Dedifferentiated amniotic fluid mesenchymal stem cell (primary cell): ENCODE data around the gene PRELID3B.
"Not testable (repeated sequence)": the region's sequence is repeated elsewhere in the genome, so short reads cannot be mapped to it uniquely, and the experiment has no call there.

ENCODE experiments used
- DNase-seq: peaks from one replicate; pipeline ENCODE4 v3.0.0-alpha.2; 2016; ENCODE audit errors: extremely low spot score

The PRELID3B gene

DNA sequence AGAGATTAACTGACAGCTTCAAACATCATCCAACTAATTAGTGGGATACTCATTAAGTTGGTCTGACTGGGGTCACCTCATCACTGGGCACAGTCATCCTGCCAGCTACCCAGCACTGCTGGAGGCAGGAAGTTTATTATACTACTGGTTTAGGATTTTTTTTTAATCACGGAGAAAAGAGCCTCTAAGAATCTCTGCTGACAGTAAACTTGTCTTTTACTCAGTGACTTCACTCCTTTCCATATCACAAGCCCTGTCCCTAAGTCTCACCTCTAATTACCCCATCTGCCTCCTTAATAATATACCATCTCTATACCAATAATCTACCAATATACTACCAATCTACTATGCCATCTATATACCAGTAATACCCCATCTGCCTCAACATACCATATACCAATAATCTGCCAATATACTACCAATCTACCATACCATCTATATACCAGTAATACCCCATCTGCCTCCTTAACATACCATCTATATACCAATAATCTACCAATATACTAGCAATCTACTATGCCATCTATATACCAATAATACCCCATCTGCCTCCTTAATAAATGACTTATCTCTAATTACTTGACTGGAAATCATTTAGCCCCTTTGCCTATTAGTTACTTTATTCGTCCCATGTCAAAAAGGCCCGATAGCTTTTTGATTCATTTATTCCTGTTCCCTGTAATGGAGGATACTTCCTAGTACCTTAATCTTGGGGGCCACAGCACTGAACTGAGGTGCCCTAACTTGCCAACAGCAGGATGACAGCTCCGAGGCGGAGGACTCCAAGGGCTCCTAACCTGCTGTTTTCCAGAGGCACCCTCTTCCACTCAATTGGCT, 15.5 kb downstream of the PRELID3B start:
- no peak for DNase-seq

DNA sequence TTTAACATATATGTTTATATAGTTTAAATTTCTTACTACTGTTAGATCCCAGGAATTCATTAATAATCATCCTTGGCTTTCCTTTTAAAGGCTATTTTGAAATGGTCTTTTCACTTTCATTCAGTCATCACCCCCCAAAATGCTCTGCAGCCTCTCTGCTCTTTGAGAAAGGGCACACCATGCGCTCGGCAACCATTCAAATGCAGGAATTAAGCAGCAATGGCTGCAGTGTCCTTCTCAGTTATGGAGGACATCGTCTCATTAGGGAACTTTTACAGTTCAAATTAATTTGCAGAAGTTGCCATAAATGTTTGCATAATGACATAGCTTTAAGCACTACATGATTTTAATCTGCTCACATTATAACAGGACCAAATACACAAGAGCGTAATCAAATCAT, 17.1 kb downstream of the PRELID3B start:
- no peak for DNase-seq

DNA sequence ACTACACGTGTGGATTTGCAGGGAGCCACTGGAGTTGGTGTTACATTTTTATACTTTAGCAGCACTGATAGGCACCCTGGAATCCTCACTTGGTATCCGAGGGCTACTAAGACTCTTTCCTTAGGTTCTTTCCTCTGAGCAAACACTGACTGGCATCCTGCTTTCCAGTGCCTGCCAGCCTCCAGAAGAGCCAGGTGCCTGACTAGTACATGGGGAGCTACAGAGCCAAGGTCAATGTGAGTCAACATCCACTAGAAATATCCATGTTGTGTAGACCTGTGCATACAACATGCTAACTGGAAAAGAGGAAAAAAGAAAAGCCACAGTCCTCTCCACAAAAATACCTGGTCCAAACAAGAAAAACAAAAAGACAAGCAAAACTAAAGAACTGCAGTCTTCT, 17.5 kb downstream of the PRELID3B start:
- DNase-seq = no peak

DNA sequence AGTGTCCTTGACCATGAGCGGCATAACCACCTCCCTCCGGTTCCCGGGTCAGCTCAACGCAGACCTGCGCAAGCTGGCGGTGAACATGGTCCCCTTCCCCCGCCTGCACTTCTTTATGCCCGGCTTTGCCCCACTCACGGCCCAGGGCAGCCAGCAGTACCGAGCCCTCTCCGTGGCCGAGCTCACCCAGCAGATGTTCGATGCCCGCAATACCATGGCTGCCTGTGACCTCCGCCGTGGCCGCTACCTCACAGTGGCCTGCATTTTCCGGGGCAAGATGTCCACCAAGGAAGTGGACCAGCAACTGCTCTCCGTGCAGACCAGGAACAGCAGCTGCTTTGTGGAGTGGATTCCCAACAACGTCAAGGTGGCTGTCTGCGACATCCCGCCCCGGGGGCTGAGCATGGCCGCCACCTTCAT, 18.5 kb downstream of the PRELID3B start:
- DNase-seq = no peak

DNA sequence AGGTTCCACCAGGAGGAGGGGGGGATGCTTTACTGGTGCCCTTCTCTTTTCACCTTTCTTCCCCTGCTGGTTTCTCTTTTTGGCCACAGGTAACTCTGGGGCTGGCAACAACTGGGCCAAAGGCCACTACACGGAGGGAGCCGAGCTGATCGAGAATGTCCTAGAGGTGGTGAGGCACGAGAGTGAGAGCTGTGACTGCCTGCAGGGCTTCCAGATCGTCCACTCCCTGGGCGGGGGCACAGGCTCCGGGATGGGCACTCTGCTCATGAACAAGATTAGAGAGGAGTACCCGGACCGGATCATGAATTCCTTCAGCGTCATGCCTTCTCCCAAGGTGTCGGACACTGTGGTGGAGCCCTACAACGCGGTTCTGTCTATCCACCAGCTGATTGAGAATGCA, 19.0 kb downstream of the PRELID3B start:
- DNase-seq = no peak

DNA sequence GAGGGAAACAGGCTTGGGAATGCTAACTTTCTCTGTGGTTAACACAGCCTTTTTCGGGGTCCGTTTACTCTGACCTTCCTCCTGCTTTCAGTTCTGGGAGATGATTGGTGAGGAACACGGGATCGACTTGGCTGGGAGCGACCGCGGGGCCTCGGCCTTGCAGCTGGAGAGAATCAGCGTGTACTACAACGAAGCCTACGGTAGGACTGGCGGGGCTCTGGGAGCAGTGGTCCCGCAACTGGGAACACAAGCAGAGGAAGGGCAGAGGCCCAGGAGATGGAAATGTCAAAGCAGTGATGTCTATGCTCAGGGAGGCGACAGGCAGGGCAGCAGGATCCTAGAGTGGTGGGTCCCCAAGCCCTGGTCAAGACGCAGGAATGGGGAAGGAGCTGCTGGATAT, 19.8 kb downstream of the PRELID3B start:
- no peak for DNase-seq

DNA sequence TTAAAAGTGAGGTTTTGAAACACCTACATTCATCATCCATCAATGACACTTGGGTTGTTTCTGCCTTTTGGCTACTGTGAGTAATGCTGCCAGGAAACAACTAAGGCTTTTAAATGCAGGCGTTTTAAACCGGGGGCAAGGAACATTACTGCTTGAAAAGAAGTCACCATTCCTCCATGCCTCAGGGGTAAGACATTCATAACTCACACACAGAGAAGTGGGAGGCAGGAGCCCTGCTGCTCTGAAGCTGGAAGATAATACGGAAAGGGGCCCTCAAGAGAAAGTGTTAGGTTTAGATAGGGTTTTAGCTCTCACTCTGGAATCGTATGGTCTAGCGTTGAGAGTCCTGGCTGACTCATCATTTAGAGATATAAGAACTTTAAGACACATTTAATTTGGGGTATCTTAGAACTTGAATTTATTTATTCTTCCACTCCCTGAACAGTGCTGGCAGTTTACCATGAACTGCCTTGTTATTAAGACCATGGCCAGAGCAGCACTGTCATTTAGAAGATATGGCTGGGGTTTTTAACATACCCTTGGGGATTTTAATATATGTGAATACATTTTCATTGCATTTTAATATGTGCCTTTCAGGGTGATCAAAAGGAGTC, 21.5 kb downstream of the PRELID3B start:
- no peak for DNase-seq

DNA sequence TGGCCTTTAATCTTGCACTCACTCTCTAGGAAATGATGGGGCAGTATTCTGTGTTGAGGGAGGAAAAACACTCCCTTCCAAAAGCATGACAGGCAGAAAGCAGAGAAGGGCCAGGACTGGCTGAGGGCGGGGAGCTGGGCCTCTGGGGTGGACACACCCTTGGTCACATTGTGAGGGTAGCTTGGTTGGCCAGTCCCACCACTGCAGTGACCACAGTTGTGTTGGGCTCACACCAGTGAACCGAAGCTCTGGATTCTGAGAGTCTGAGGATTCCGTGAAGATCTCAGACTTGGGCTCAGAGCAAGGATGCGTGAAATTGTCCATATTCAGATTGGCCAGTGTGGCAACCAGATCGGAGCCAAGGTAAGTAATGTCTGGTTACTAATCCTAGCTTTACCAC, 23.4 kb downstream of the PRELID3B start, which contains the start of gene TUBB1:
TSS of gene TUBB1 (plus strand) at position 213 of the 400 bp plus-strand sequence. CDS start at position 307, 94 bp downstream.
- no peak for DNase-seq

DNA sequence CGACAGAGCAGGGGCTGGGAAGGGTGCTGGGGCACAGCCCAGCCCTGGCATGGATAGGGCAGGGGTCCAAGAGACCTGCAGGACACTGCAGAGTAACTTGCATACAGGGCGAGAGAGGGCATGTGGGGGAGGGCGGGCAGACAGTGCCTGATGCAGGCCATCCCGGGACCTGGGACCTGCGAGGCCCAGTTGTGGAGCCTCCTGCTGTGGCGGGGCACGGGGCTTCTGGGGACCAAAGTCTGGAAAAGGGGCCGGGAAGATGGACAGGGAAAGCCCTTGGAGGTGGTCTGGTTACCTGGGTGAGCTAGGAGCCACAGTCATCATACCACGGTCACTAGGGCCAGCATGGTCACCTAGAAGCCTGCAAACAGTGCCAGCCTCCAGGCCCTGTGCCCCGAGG, 23.8 kb downstream of the PRELID3B start:
- DNase-seq = no peak

DNA sequence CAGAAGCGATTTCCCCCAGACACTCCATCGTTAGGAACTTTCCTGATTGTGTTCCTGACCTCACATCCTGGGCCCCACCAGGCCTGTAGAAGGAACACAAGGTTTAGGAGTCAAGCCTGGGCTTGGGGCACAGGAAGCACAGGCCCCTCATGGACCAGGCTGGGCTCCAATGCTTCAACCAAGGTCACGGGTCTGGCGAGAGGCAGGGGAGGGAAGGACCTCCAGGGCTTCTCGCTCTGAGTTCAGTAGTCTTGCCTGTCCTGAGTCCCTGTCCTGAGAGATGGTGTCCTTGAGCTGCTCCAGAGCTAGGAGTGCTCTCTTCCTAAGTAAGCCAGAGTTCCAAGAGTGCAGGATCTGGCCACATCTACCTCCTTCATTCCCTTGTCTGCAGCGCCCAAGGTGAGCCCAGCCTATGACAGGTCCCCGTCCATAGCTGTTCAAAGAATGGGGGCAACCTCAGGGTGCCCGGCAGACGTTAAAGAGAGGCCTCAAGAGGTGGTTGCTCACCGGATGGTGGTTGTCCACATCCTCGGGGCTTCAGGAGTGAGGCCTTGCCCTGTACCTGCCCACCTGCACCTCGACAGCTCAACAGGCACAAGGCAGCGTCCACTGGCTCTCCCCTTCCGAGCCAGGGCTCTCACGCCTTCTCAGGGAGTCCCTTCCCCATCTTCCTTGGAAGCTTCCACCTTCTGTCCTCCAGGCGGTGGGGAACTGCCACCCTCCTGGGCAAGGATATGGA, 24.9 kb downstream of the PRELID3B start:
- DNase-seq = no peak

DNA sequence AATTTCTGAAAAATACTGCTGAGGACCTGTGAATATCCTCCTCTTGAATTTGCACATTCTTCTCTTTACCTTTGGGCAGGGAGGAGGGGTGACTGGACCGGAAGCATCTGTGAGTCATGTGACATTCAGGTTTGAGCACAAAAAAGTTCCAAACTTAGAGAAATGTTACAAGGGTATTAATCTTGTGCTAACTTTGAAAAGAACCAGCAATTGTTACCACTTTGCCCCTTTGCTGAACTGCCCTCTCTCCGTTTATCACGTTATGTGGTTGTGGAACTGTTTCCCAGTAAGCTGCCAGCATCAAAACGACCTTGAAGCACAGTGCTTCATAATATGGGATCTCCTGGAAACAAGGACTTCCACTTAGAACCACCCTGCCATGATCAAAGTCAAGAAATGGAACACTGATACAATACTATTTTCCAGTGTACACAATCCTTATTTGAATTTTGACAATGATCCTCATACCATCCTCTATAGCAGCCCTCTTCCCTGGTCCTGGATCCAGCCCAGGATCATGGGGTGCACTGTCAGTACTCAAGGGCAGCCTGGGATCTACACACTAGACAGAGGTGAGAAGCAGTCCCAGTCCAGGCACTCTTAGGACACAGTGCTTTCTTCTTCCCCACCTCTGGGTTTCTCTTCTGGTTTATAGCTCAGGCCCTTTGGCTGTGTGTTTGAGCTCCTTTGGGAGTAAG, 25.6 kb downstream of the PRELID3B start:
- no peak for DNase-seq

DNA sequence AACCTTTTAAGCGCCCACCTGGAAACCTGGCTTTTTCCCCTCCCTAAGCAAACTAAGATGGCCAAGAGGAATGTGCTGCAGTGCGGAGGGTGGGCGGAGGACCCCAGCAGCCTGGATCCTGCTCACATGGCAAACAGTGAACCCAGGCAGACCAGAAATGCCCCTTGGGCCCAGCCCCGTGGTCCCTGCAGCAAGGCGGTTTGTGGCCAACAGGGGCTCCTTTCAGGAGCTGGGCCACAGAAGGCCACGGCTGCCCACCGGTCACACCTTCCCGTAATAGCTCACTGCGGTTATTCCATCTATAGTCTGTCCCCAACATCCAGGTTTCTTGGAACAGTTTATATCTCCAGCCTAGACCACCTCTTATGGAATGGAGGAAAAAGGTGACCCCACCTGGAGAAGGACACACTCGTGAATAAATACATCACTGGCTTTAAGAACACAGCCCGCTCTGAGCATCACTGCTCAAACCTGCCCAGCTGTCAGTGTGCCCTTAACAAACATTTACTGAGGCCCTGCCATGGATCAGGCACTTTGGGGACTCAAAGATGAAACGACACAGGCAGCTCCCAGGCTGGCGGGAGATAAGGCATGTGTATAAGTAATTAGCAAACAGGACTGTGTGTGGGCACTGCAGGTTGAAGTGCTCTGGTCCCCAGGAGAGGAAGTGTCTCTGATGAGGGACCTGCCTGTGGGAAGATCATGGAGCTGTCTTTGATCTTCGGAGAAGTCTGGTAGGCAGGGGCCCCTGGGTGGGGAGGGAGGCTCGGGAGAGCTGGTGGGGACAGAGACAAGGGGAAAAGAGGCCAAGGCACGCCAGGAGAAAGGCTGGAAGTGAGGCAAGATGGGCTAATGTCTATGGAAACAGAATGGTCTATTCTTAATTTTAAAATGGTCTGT, 26.5 kb downstream of the PRELID3B start:
- DNase-seq = no peak

DNA sequence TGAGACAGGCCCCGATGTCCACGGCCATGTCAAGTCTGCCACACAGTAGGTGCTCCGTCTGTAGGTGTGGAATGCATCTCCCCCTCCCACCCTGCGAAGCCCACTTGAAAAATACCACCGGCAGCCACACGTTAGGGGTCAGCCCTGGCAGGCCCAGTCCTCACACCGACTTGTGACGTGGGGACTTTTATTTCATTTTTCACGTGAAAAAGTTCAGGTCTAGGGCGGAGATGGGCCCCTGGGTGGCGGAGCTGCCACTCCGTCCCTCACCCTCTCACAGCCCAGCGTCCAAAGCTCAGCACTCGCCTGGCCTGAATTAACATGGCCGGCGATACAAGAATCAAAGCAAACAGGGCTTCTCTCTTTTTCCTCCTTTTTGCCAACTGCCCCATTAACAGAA, 27.2 kb downstream of the PRELID3B start:
- DNase-seq = no peak

DNA sequence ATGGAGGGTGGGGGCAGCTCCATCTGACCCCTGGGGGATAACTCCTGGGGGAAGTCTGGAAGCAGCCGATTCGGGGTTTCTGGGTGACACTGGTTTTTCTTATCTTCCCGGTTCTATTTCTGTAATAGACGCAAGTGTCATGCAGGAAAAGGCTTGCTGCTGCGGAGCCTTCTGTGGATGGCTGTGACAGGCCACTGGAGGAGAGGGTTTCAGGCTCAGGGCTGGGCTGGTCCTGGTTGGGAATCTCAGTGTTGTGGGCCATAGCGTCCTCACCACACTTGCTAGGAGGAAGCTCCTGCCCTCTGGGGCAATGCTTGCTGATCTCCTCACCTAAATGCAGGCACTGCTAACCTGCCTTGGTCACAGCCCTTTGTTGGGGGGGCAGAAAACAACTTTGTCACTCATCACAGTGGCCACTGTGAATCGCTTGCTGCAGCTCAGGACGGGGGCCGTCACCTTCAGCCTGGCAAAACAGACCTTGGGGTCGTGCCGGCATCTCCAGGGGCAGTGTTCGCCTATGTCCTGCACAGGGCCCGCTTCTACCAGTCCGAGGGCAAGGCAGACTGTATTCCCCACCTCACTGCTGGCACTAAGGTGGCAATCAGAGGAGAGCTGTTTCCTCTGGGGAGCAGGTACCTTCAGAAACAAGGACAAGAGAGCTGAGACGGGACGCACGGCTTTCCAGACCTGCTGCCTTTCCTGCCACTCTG, 27.8 kb downstream of the PRELID3B start:
- DNase-seq = no peak

DNA sequence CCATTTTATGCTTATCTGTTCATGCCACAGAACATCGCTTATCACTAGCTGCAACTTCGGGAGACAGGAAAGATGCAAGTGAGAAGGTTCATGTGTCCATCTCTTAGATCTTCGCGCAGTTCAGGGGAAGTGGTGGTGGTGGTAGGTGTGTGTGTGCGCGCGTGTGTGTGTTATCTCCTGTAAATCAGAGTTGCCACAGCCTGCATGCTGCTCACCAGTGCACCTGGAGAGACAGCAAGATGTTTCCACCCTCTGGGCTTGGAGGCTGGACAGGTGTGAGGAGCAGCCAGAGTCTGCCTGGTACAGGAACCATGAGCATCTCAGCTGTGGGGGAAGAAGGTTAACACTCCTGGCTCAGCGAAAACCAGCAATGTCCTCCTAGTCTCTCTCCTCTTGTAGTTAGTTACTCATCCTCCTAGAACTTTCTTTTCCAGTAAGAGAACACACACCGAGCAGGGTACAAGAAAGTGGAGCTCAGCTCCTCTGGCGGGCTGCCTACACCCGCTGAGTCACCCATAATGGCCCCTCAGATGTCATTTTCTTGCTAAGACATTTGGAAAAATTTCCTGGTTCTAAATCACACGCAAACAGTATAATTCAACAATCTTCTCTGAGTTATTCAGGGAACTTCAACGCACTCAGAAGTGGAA, 28.5 kb downstream of the PRELID3B start:
- peak; percentile 40 for DNase-seq

DNA sequence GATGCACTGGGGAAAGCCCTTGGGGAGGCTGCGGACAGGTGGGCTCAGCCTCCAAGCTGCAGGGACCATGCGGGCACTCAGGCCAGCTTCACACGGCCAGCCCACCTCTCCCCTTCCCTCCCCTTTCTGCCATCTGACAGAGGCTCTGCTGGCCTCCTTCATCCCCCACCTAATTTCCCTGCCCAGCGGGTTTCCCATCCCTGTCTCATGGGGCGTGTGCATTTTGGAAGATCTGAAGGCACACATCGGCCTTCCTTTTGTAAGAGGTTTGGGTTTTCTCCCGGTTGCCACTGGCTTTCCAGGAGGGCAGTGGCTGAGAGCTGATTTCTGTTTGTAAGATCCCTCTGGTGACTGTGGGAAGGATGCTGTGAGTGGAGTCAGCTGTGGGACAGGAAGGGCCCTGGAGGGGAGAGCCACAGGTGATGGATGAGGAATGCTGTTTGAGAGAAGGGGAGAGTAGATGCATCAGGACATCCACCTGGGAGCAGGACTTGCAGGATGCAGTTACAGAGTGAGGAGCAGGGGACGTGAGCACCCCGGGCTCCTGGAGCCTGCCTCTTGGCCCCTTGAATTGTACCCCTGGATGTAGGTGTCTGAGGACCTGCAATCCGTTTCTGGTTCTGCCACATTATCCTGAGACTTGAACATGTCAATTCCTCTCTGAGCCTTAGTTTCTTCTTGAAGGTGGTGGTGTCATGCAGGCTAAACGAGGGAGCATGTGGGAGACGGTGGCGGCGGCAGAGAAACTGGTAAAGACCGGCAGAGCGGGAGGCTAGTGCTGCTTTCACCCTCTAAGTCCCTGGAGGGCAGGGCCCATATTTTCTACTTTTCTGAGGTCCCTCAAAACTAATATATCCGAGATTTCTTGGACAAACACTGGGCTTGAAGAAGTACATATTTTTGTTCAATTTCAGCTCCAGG, 29.3 kb downstream of the PRELID3B start:
- no peak for DNase-seq

DNA sequence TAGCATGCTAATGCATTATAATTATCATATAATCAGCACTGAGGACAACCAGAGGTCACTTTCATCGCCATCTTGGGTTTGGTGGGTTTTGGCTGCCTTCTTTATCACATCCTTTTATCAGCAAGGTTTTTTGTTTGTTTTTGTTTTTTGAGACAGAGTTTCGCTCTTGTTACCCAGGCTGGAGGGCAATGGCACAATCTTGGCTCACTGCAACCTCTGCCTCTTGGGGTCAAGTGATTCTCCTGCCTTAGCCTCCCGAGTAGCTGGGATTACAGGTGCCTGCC, 30.8 kb downstream of the PRELID3B start:
- not testable (repeated sequence) for DNase-seq

DNA sequence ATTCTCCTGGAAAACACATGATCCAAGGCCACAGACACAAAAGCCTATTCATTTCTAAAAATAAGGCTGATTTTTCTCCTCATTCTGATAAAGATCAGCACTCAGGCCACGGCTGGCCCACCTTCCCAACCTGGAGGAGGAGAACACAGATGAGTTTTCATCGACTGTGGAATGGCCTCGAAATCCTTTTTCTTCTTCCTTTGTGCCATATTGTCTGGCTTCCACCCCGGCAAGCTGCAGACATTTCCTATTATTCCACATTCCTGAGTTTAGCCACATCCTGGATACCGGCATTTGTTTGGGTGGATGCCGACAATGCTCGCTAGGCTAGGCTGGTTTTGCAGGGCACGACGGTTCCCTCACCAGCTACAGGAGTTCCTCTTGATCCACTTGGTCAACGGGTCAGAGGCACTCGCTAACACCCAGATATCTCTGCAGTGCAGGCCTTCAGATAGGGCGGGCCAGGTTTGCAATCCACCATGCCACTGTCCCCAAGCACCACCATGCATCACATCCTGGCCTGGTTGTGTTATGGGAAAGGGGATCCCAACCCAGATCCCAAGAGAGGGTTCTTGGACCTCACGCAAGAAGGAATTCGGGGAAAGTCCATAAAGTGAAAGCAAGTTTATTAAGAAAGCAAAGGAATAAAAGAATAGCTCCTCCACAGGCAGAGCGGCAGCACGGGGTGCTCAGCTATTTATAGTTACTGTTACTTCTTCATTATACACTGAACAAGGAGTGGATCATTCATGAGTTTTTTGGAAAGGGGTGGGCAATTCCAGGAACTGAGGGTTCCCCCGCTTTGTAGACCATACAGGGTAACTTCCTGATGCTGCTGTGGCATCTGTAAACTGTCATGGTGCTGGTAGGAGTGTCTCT, 31.4 kb downstream of the PRELID3B start:
- peak; percentile 82 for DNase-seq
